ENCODE measurements around the gene MMGT1. TPM values are rescaled to one million over a fixed set of nuclear protein-coding genes. Genes with fewer than 3 reads are reported as not detected.

The MMGT1 gene
- total RNA-seq, 1 experiment from 2014 or later, result 25.8 TPM

DNA sequence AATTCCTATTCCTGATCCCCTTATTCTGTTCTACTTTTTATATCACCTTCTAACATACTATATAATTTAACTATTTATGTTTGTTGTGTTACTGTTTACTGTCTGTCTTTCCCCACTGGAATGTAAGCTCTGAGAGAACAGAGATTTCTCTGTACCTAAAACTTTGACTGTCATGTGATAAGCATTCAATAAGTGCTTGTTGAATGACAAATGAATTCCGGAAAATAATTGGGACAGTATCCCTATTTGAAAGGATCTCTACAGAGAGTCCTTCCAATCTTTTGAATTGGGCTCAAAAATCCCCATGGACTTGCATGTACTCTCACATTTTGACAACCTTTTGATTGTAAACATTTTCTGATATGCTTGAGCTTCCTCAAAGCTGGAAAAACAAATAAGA is 1.6 kb upstream of the MMGT1 start:
- no peak for DNase-seq (ENCODE audit: low spot score)
- H3K9me3 ChIP-seq (ENCODE audit: low read depth, low read length, poor library complexity, severe bottlenecking), result no peaks in the 10 kb centered on the region
- no peak overlapping the region for H3K4me3 ChIP-seq (ENCODE audit: low read depth, low read length, poor library complexity, severe bottlenecking)
- ChIA-PET POLR2A (ENCODE audit: low non-redundant PET) (no interaction called here), CTCF (no interaction called here)
- H3K4me1 ChIP-seq (ENCODE audit: insufficient read depth, low read length, poor library complexity, severe bottlenecking), result peaks cover 3% of the 10 kb centered on the region
- H3K36me3 ChIP-seq (ENCODE audit: insufficient read depth, low read length, poor library complexity, severe bottlenecking), result no peaks in the 10 kb centered on the region
- TF ChIP-seq EZH2 (IDR thresholded peaks at IDR 0.05; ENCODE audit: borderline replicate concordance, low read depth, low read length, poor library complexity, severe bottlenecking), result no peak
- TF ChIP-seq, protein P1, sequence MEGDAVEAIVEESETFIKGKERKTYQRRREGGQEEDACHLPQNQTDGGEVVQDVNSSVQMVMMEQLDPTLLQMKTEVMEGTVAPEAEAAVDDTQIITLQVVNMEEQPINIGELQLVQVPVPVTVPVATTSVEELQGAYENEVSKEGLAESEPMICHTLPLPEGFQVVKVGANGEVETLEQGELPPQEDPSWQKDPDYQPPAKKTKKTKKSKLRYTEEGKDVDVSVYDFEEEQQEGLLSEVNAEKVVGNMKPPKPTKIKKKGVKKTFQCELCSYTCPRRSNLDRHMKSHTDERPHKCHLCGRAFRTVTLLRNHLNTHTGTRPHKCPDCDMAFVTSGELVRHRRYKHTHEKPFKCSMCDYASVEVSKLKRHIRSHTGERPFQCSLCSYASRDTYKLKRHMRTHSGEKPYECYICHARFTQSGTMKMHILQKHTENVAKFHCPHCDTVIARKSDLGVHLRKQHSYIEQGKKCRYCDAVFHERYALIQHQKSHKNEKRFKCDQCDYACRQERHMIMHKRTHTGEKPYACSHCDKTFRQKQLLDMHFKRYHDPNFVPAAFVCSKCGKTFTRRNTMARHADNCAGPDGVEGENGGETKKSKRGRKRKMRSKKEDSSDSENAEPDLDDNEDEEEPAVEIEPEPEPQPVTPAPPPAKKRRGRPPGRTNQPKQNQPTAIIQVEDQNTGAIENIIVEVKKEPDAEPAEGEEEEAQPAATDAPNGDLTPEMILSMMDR (conservative IDR thresholded peaks at IDR 0.05; ENCODE audit: low read depth, low read length), result no peak
- BruUV-seq (replicated peaks), result no TSS peak
- H3K27ac ChIP-seq (ENCODE audit: low read depth, low read length, poor library complexity, severe bottlenecking), result no peak overlapping the region
- intact Hi-C loops (cut with micrococcal nuclease; ENCODE audit: unreplicated experiment), result no loop called here
- H3K27me3 ChIP-seq (replicated peaks; ENCODE audit: insufficient read depth, low read depth, low read length, poor library complexity), result no peaks in the 10 kb centered on the region

DNA sequence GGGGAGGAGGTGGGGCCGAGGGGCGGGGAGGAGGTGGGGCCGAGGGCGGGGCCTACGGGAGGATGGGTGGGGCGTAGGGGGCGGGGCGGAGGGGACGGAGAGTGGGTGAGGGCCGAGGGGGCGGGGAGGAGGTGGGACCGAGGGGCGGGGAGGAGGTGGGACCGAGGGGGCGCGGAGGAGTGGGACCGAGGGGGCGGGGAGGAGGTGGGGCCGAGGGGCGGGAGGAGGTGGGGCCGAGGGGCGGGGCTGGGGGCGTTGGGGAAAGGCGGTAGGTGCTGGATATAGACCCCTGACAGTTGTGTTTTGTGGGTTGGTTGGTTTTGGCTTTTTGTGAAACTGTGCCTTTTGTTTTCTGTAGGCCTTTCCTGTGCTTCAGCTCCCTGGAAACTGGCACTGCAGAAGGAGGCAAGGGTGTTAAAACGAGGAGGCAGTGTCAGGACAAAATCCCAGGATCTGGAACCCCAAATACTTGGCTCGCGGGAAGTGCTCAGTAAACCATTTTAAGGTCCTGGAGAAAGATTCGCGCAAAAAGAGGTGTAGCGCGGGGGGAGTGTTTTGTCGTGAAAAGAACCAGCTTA is 580 bp upstream of the MMGT1 start:
- TF ChIP-seq EZH2 (IDR thresholded peaks at IDR 0.05; ENCODE audit: borderline replicate concordance, low read depth, low read length, poor library complexity, severe bottlenecking), result no peak
- TF ChIP-seq, protein P1 (conservative IDR thresholded peaks at IDR 0.05; ENCODE audit: low read depth, low read length), result no peak

DNA sequence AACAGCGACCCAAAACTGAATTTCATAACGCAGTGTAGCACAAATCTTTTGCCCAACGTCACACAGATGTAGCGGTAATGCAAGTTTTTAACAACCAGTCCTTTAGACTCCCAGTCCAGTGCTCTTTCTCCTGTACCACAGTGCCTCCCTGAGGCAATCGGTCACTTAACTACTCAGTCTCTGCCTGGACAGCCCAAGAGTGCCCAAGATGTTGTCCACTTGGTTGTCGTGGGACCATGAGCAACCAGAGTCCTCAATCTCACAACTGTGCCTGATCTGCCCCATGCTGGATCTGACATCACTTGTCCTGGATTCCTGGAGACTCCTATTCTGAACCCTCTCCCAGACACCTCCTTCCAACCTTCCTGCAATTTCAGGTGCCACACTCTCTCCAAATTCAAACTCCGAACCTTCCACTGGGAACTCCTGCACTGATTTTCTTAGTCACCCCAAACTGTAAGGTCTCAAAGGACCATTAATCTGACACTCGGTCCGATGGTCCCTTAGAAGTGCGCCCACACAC is 702 bp downstream of the MMGT1 start:
- ChIA-PET CTCF (no interaction called here), POLR2A (ENCODE audit: low non-redundant PET) (no interaction called here)
- intact Hi-C loops (cut with micrococcal nuclease; ENCODE audit: unreplicated experiment), result no loop called here
- Histone ChIP-seq H3K4me3 (ENCODE audit: low read depth, low read length, poor library complexity, severe bottlenecking) (peak overlapping the region; percentile 78), H3K36me3 (ENCODE audit: insufficient read depth, low read length, poor library complexity, severe bottlenecking) (no peaks in the 10 kb centered on the region), H3K9me3 (ENCODE audit: low read depth, low read length, poor library complexity, severe bottlenecking) (no peaks in the 10 kb centered on the region), H3K27me3 (replicated peaks; ENCODE audit: insufficient read depth, low read depth, low read length, poor library complexity) (no peaks in the 10 kb centered on the region), H3K4me1 (ENCODE audit: insufficient read depth, low read length, poor library complexity, severe bottlenecking) (peaks cover 3% of the 10 kb centered on the region), H3K27ac (ENCODE audit: low read depth, low read length, poor library complexity, severe bottlenecking) (peak overlapping the region; percentile 94)
- BruUV-seq (replicated peaks), result TSS peak; percentile 67
- TF ChIP-seq, protein P1 (conservative IDR thresholded peaks at IDR 0.05; ENCODE audit: low read depth, low read length), result no peak
- TF ChIP-seq EZH2 (IDR thresholded peaks at IDR 0.05; ENCODE audit: borderline replicate concordance, low read depth, low read length, poor library complexity, severe bottlenecking), result no peak
- DNase-seq (ENCODE audit: low spot score), result peak; percentile 4

More for the DNA sequence above, 580 bp upstream of the MMGT1 start:
- Histone ChIP-seq H3K4me3 (ENCODE audit: low read depth, low read length, poor library complexity, severe bottlenecking) (peak overlapping the region; percentile 37), H3K27me3 (replicated peaks; ENCODE audit: insufficient read depth, low read depth, low read length, poor library complexity) (no peaks in the 10 kb centered on the region), H3K9me3 (ENCODE audit: low read depth, low read length, poor library complexity, severe bottlenecking) (no peaks in the 10 kb centered on the region), H3K36me3 (ENCODE audit: insufficient read depth, low read length, poor library complexity, severe bottlenecking) (no peaks in the 10 kb centered on the region), H3K27ac (ENCODE audit: low read depth, low read length, poor library complexity, severe bottlenecking) (no peak overlapping the region), H3K4me1 (ENCODE audit: insufficient read depth, low read length, poor library complexity, severe bottlenecking) (peaks cover 3% of the 10 kb centered on the region)
- CTCF ChIA-PET, result no interaction called here
- intact Hi-C loops (cut with micrococcal nuclease; ENCODE audit: unreplicated experiment), result no loop called here
- no TSS peak for BruUV-seq (replicated peaks)
- DNase-seq (ENCODE audit: low spot score), result peak; percentile 66
- POLR2A ChIA-PET (ENCODE audit: low non-redundant PET), result interaction anchor here (0.6 kb wide), 1 partner anchor 293 kb away, joined by 6 read pairs; no protein-coding TSS in a partner anchor
